NCI-H1694 treated with DMSO at 0.1 percent for 48 hours (cell line): Measurements from ENCODE around the gene GPR137C.

Source experiments
- DNase-seq: peaks from one replicate; lab custom pipeline; 2025; lab: John Stamatoyannopoulos, UW

Gene GPR137C

DNA sequence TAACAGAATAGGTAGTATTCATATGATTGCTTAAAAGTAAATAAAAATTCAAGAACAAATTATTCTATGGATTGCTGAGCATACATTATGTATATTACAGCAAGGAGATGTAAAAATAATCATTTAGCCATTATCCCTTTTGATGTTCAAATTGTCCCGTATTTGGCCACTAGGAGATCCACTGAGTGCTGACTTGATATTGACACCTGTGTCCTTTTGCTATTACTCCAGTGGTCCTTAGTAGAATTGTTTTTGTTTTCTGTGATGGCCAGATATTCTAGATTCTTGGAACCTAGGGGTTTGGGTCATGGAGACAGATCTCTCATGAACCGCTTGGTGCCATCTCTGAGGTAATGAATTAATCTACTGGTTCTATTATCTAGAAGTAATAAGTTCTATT lies 126.0 kb downstream of the GPR137C start:
- no peak for DNase-seq

DNA sequence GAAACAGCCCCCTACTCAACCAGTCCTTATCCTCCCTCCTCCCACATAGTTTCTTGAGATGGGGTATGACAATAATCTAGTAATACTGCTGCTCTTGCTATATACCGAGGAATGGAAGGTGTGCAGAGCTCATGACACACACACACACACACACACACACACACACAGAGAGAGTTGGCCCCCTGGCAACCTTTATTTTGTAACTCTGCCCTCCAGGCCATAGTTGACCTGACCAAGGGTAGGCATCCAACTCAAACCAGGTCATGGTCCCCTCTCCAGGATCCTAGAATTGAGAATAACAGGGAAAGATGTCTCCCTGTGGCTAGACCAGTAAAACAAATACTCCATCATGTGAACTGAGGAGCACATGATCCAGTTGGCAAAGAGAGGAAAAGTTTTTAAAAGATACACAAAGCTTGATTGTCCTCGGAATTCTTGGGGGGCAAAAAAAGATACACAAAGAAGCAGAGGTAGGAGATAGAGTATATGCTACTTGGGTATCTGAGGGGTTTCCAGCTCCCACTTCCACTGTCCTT lies 131.4 kb downstream of the GPR137C start:
- DNase-seq = no peak

DNA sequence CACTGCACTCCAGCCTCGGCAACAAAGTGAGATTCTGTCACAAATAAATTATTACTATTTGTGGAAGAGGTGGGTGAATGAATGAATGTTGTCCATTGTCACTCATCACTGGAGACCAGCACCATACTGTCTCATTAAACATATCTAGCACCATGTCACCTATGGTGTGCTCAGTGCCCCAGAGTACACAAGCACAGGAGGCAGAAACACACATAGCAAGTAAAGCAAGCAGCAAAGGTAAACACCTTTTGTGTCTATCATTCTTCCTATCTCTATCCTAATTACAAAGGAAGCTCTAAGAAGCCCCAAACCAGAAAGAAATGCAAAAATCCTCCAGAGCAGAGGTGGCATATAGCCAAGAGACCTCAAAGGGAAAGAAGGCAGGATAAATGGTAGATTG lies 133.5 kb downstream of the GPR137C start:
- no peak for DNase-seq
